Endodermal cell (in vitro differentiated cells): ENCODE measurements around the gene GOLGA6L2. TPM values are rescaled to one million over a fixed set of nuclear protein-coding genes. Genes with fewer than 3 reads are reported as not detected.

Experiments used
- DNase-seq: peaks from one replicate; pipeline ENCODE4 v3.0.0-alpha.2; 2017
- H3K27ac ChIP-seq: 2 replicates; pipeline ENCODE4 v1.5.1; 2013; ENCODE audit warnings: mild to moderate bottlenecking, low read depth, low read length, moderate library complexity
- H3K27me3 ChIP-seq: 2 replicates; pipeline ENCODE4 v1.6.1; 2013; ENCODE audit warnings: mild to moderate bottlenecking, low read length, moderate library complexity; ENCODE audit not compliant: insufficient read depth, control insufficient read depth, poor library complexity, severe bottlenecking
- H3K36me3 ChIP-seq: 2 replicates; pipeline ENCODE4 v1.7.0; 2013; ENCODE audit warnings: mild to moderate bottlenecking, low read length, moderate library complexity; ENCODE audit not compliant: control insufficient read depth, insufficient read depth
- H3K4me1 ChIP-seq: one replicate; pipeline ENCODE4 v1.7.0; 2013; ENCODE audit warnings: low read length; ENCODE audit not compliant: control insufficient read depth, insufficient read depth
- H3K4me3 ChIP-seq: 2 replicates; pipeline ENCODE4 v1.5.1; 2013; ENCODE audit warnings: mild to moderate bottlenecking, low read length, moderate library complexity
- H3K9ac ChIP-seq: 2 replicates; pipeline ENCODE4 v1.6.1; 2013; ENCODE audit warnings: mild to moderate bottlenecking, low read length, moderate library complexity; ENCODE audit not compliant: poor library complexity, severe bottlenecking; ENCODE audit errors: extremely low read depth
- H3K9me3 ChIP-seq: 2 replicates; pipeline ENCODE4 v1.6.1; 2013; ENCODE audit warnings: mild to moderate bottlenecking, low read length, moderate library complexity; ENCODE audit not compliant: control insufficient read depth
- H3K27ac Mint-ChIP-seq: 2 replicates; pipeline ENCODE4 v1.8.0; 2020; ENCODE audit warnings: mixed read lengths
- H3K27me3 Mint-ChIP-seq: 2 replicates; pipeline ENCODE4 v1.8.0; 2021; ENCODE audit warnings: mild to moderate bottlenecking, mixed read lengths; ENCODE audit not compliant: insufficient read depth
- H3K36me3 Mint-ChIP-seq: 2 replicates; pipeline ENCODE4 v1.8.0; 2020; ENCODE audit warnings: low read depth, mixed read lengths
- H3K4me1 Mint-ChIP-seq: 2 replicates; pipeline ENCODE4 v1.8.0; 2020; ENCODE audit warnings: mixed read lengths
- H3K4me3 Mint-ChIP-seq: 2 replicates; pipeline ENCODE4 v1.8.0; 2020; ENCODE audit warnings: mild to moderate bottlenecking, moderate library complexity, mixed read lengths
- H3K9me3 Mint-ChIP-seq: 2 replicates; pipeline ENCODE4 v1.8.0; 2020; ENCODE audit warnings: mild to moderate bottlenecking, mixed read lengths
- CTCF ChIP-seq: fragments of 200-600 bp; sonication (generic); conservative IDR thresholded peaks from 2 replicates; pipeline ENCODE4 v1.5.0; 2021; ENCODE audit warnings: antibody characterized with exemption, mild to moderate bottlenecking
- WGBS, 2 experiments: methylation state at CpG; one replicate each; pipeline versions ENCODE4 v1.1.5 to v1.1.7; 2013; ENCODE audit warnings: missing lambda C conversion rate in 2 of 2, mixed read lengths in 1 of 2; ENCODE audit not compliant: insufficient coverage in 1 of 2, insufficient read length in 1 of 2; 5-methylcytosine and 5-hydroxymethylcytosine counted together
- total RNA-seq, 2 donors: library from RNA; stranded (reverse); fragmentation: NEBNext Ultra II Directional in 1 of 2; extraction: Animal tissue kit (Norgen Biotek cat#: 25700) in 1 of 2; gene quantifications; 2 replicates in 1 of 2; 3 replicates in 1 of 2; pipeline ENCODE4 v1.2.1, GENCODE V29; 2021

The GOLGA6L2 gene
- total RNA-seq, 2 donors from 2014 or later: not detected

- no peak for TF ChIP-seq CTCF
- H3K27me3 Mint-ChIP-seq: peaks cover 3% of the 10 kb centered on the region
- Histone ChIP-seq H3K36me3 (no peaks in the 10 kb centered on the region), H3K4me3 (no peak overlapping the region), H3K27me3 (no peaks in the 10 kb centered on the region), H3K9me3 (no peaks in the 10 kb centered on the region), H3K4me1 (no peaks in the 10 kb centered on the region), H3K9ac (no peak overlapping the region), H3K27ac (no peak overlapping the region)
- no peak overlapping the region for H3K27ac Mint-ChIP-seq
- H3K4me1 Mint-ChIP-seq: no peaks in the 10 kb centered on the region
- no peak overlapping the region for H3K4me3 Mint-ChIP-seq
- no peak for DNase-seq
- H3K9me3 Mint-ChIP-seq: peaks cover 78% of the 10 kb centered on the region
- WGBS, 2 experiments: 86 to 89% methylated on average over 7 of the region's 7 CpGs
- H3K36me3 Mint-ChIP-seq: no peaks in the 10 kb centered on the region
Observed at GRCh38 chr15:23397779-23398178, 49.3 kb downstream of the GOLGA6L2 start.

GRCh38 chr15:23395832-23396231 lies 51.2 kb downstream of the GOLGA6L2 start:
- Histone ChIP-seq H3K36me3 (no peaks in the 10 kb centered on the region), H3K4me3 (no peak overlapping the region), H3K27ac (no peak overlapping the region), H3K27me3 (no peaks in the 10 kb centered on the region), H3K9ac (no peak overlapping the region), H3K4me1 (no peaks in the 10 kb centered on the region), H3K9me3 (no peaks in the 10 kb centered on the region)
- 69% methylated on average over 5 of the region's 5 CpGs; no CpG with 5 or more reads in 1 of the 2 experiments for WGBS, 2 experiments
- Mint-ChIP-seq H3K27ac (no peak overlapping the region), H3K27me3 (no peaks in the 10 kb centered on the region), H3K4me3 (no peak overlapping the region), H3K36me3 (no peaks in the 10 kb centered on the region), H3K4me1 (no peaks in the 10 kb centered on the region), H3K9me3 (peaks cover 67% of the 10 kb centered on the region)
- no peak for DNase-seq
- TF ChIP-seq CTCF: no peak

- H3K9me3 Mint-ChIP-seq: peaks cover 70% of the 10 kb centered on the region
Observed at GRCh38 chr15:23395030-23395692, 51.9 kb downstream of the GOLGA6L2 start.

More at GRCh38 chr15:23395030-23395692, 51.9 kb downstream of the GOLGA6L2 start:
- H3K9me3 ChIP-seq: no peaks in the 10 kb centered on the region
- H3K27me3 ChIP-seq: no peaks in the 10 kb centered on the region
- no peak overlapping the region for H3K4me3 ChIP-seq
- no peaks in the 10 kb centered on the region for H3K36me3 ChIP-seq
- WGBS, 2 experiments: 74 to 76% methylated on average over 8 to 14 of the region's 15 CpGs
- H3K27me3 Mint-ChIP-seq: no peaks in the 10 kb centered on the region
- H3K4me1 Mint-ChIP-seq: no peaks in the 10 kb centered on the region
- H3K27ac Mint-ChIP-seq: no peak overlapping the region
- no peaks in the 10 kb centered on the region for H3K4me1 ChIP-seq
- no peaks in the 10 kb centered on the region for H3K36me3 Mint-ChIP-seq
- no peak overlapping the region for H3K4me3 Mint-ChIP-seq
- no peak for DNase-seq
- no peak overlapping the region for H3K9ac ChIP-seq
- no peak for TF ChIP-seq CTCF
- H3K27ac ChIP-seq: no peak overlapping the region

Other genes starting within 250 kb of the GOLGA6L2 start
- not detected for gene GOLGA6L26, start 113.0 kb downstream of the GOLGA6L2 start, total RNA-seq
- gene GOLGA8S, start 92.5 kb downstream of the GOLGA6L2 start, total RNA-seq: under 1 TPM in 1 of 2 donors, not detected in 1; 0.07 TPM
- gene MKRN3, start 118.4 kb upstream of the GOLGA6L2 start, total RNA-seq: not detected
- 1 to 10 TPM; 7.2 to 7.6 TPM for gene MAGEL2, start 200.6 kb upstream of the GOLGA6L2 start, total RNA-seq
- gene NDN, start 240.1 kb upstream of the GOLGA6L2 start, total RNA-seq: 10 to 100 TPM; 40.3 to 41.8 TPM